Muscle of leg (tissue), 11 donors: Measurements from ENCODE around the gene SEMG2. TPM values are rescaled to one million over a fixed set of nuclear protein-coding genes. Genes with fewer than 3 reads are reported as not detected.

Experiments used
- DNase-seq: peaks from one replicate; pipeline ENCODE4 v3.0.0; 2013
- H3K27ac ChIP-seq: one replicate; pipeline ENCODE4 v1.5.1; 2013; ENCODE audit warnings: mild to moderate bottlenecking, low read length, control low read depth
- H3K27me3 ChIP-seq: one replicate; pipeline ENCODE4 v1.6.1; 2013; ENCODE audit warnings: low read length; ENCODE audit not compliant: control insufficient read depth, insufficient read depth
- H3K36me3 ChIP-seq: one replicate; pipeline ENCODE4 v1.6.1; 2013; ENCODE audit warnings: low read length; ENCODE audit not compliant: control insufficient read depth, insufficient read depth
- H3K4me1 ChIP-seq: one replicate; pipeline ENCODE4 v1.6.1; 2013; ENCODE audit warnings: low read length; ENCODE audit not compliant: control insufficient read depth, insufficient read depth
- H3K4me3 ChIP-seq: one replicate; pipeline ENCODE4 v1.5.1; 2013; ENCODE audit warnings: low read length, control low read depth
- H3K9me3 ChIP-seq: replicated peaks from 2 replicates; pipeline ENCODE4 v1.6.1; 2013; ENCODE audit warnings: low read depth, low read length; ENCODE audit not compliant: control insufficient read depth
- WGBS: methylation state at CpG from one replicate; pipeline ENCODE4 v1.1.5; 2013; ENCODE audit warnings: missing lambda C conversion rate; ENCODE audit not compliant: insufficient coverage; 5-methylcytosine and 5-hydroxymethylcytosine counted together
- polyA plus RNA-seq, 8 donors: library from polyadenylated mRNA; unstranded; fragments of 120-200 nt; gene quantifications; one replicate each; pipeline versions ENCODE4 v1.2.1 to v1.2.3, GENCODE V29; 2013; ENCODE audit warnings: inconsistent platforms in 1 of 8, low replicate concordance in 1 of 8; ENCODE audit not compliant: insufficient read length in 8 of 8, insufficient read depth in 1 of 8
- total RNA-seq: library from RNA; stranded (reverse); fragments of 120-200 nt; gene quantifications from one replicate; pipeline ENCODE4 v1.2.4, GENCODE V29; 2013

SEMG2 gene
- total and polyA plus RNA-seq, 9 donors, result 0.06 TPM; not detected in 8

GRCh38 chr20:45254383-45255262, 33.5 kb downstream of the SEMG2 start, which contains the start of gene SLPI:
Gene SLPI (minus strand): TSS chr20:45254564. CDS start chr20:45254543, 21 bp downstream.
- no peak within 1 kb of the TSS for H3K27ac ChIP-seq
- peak; percentile 2 for DNase-seq

DNA sequence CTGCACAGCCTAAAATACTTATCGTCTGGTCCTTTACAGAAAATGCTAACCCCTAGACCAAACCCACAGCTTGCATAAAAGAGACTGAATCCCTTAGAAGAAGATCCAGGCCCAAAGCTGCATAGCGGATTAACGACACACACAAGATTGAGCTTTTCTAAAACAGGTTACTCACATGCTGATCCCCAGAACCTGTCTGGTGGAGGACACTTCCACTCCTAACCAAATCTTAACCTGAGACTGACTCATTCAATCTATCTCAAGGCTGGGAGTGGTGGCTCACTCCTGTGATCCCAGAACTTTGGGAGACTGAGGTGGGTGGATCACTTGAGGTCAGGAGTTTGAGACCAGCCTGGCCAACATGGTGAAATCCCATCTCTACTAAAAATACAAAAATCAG, 36.0 kb downstream of the SEMG2 start:
- Histone ChIP-seq H3K27ac (no peak overlapping the region), H3K27me3 (peaks cover 5% of the 10 kb centered on the region), H3K4me3 (no peak overlapping the region), H3K9me3 (no peaks in the 10 kb centered on the region), H3K36me3 (no peaks in the 10 kb centered on the region), H3K4me1 (no peaks in the 10 kb centered on the region)
- no peak for DNase-seq
- 80% methylated on average over 1 of the region's 3 CpGs for WGBS

More at GRCh38 chr20:45254383-45255262, 33.5 kb downstream of the SEMG2 start, which contains the start of gene SLPI:
- WGBS, result 50% methylated on average over 1 of the region's 7 CpGs
- H3K9me3 ChIP-seq, result no peaks in the 10 kb centered on the region
- no peak within 1 kb of the TSS for H3K4me3 ChIP-seq
- no peaks in the 10 kb centered on the region for H3K36me3 ChIP-seq
- H3K4me1 ChIP-seq, result no peaks in the 10 kb centered on the region
- peaks cover 4% of the 10 kb centered on the region for H3K27me3 ChIP-seq

GRCh38 chr20:45257711-45258110, 36.5 kb downstream of the SEMG2 start:
- Histone ChIP-seq H3K36me3 (no peaks in the 10 kb centered on the region), H3K27ac (no peak overlapping the region), H3K4me3 (no peak overlapping the region), H3K4me1 (no peaks in the 10 kb centered on the region), H3K27me3 (peaks cover 5% of the 10 kb centered on the region), H3K9me3 (no peaks in the 10 kb centered on the region)
- DNase-seq, result no peak
- 80% methylated on average over 1 of the region's 7 CpGs for WGBS

- no CpG with 5 or more reads among the region's 3 CpGs for WGBS
- no peaks in the 10 kb centered on the region for H3K9me3 ChIP-seq
- no peaks in the 10 kb centered on the region for H3K4me1 ChIP-seq
- H3K27me3 ChIP-seq, result peaks cover 2% of the 10 kb centered on the region
- no peaks in the 10 kb centered on the region for H3K36me3 ChIP-seq
- no peak overlapping the region for H3K4me3 ChIP-seq
- no peak for DNase-seq
- H3K27ac ChIP-seq, result no peak overlapping the region
Measured at GRCh38 chr20:45258259-45258658, 37.1 kb downstream of the SEMG2 start.

- no peak overlapping the region for H3K27ac ChIP-seq
- 0% methylated on average over 1 of the region's 2 CpGs for WGBS
- H3K4me1 ChIP-seq, result no peaks in the 10 kb centered on the region
- DNase-seq, result no peak
- peaks cover 2% of the 10 kb centered on the region for H3K27me3 ChIP-seq
- no peaks in the 10 kb centered on the region for H3K9me3 ChIP-seq
- H3K4me3 ChIP-seq, result no peak overlapping the region
- no peaks in the 10 kb centered on the region for H3K36me3 ChIP-seq
Measured at GRCh38 chr20:45258664-45259063, 37.5 kb downstream of the SEMG2 start.

DNA sequence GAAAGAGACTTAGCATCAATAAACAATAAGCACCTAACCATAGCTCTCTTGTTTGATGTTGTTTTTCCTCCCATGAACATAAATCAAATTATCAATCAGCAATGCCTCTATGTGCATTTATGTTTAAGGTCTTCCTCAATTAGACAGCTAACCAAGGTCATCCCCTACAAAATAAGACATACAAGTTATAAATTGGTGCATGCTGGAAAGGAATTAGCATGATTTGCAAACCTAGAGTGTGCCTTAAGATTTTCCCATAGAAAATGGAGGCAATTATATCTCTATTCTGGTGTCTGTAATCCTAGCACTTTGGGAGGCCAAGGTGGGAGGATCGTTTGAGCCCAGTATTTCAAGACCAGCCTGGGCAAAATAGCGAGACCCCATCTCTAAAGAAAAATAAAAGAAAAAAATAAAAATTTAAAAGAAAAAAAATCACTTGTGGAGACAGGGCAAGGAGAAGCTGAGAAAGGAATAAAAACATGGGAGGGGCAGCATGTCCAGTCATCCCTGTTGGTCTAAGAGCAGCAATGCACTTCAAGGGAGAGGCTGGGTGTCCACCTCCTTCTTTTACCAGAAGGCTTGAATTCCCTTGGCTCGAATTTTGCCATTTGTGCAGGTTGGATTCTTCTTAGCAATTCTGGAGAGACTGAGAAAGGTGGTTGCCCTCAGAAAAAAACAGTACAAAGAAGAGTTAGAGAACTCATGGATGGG, 42.5 kb downstream of the SEMG2 start:
- WGBS, result no CpG with 5 or more reads among the region's 3 CpGs

GRCh38 chr20:45266977-45267376, 45.8 kb downstream of the SEMG2 start:
- Histone ChIP-seq H3K36me3 (no peaks in the 10 kb centered on the region), H3K4me1 (no peaks in the 10 kb centered on the region), H3K4me3 (no peak overlapping the region), H3K27ac (no peak overlapping the region), H3K27me3 (peaks cover 2% of the 10 kb centered on the region), H3K9me3 (no peaks in the 10 kb centered on the region)
- no peak for DNase-seq

More for the DNA sequence above, 42.5 kb downstream of the SEMG2 start:
- H3K9me3 ChIP-seq, result no peaks in the 10 kb centered on the region
- H3K27me3 ChIP-seq, result peaks cover 2% of the 10 kb centered on the region
- no peaks in the 10 kb centered on the region for H3K4me1 ChIP-seq
- no peak overlapping the region for H3K27ac ChIP-seq
- no peak overlapping the region for H3K4me3 ChIP-seq
- no peaks in the 10 kb centered on the region for H3K36me3 ChIP-seq
- DNase-seq, result no peak

- no peak for DNase-seq
- Histone ChIP-seq H3K9me3 (no peaks in the 10 kb centered on the region), H3K27ac (no peak overlapping the region), H3K4me1 (no peaks in the 10 kb centered on the region), H3K36me3 (no peaks in the 10 kb centered on the region), H3K4me3 (no peak overlapping the region), H3K27me3 (peaks cover 4% of the 10 kb centered on the region)
- WGBS, result no CpG with 5 or more reads among the region's 3 CpGs
Measured at GRCh38 chr20:45268531-45268930, 47.4 kb downstream of the SEMG2 start.

- H3K9me3 ChIP-seq, result no peaks in the 10 kb centered on the region
- DNase-seq, result no peak
- no peak overlapping the region for H3K27ac ChIP-seq
- H3K36me3 ChIP-seq, result no peaks in the 10 kb centered on the region
- peaks cover 4% of the 10 kb centered on the region for H3K27me3 ChIP-seq
- 73% methylated on average over 2 of the region's 3 CpGs for WGBS
- H3K4me3 ChIP-seq, result no peak overlapping the region
- H3K4me1 ChIP-seq, result no peaks in the 10 kb centered on the region
Measured at GRCh38 chr20:45269056-45269455, 47.9 kb downstream of the SEMG2 start.

- Histone ChIP-seq H3K9me3 (no peaks in the 10 kb centered on the region), H3K36me3 (no peaks in the 10 kb centered on the region), H3K27ac (no peak overlapping the region), H3K4me1 (no peaks in the 10 kb centered on the region), H3K4me3 (no peak overlapping the region), H3K27me3 (peaks cover 4% of the 10 kb centered on the region)
- WGBS, result 94% methylated on average over 2 of the region's 4 CpGs
- DNase-seq, result no peak
Measured at GRCh38 chr20:45269754-45270270, 48.6 kb downstream of the SEMG2 start.
